ENCODE results near the gene PPP1R14C.

PPP1R14C gene

DNA sequence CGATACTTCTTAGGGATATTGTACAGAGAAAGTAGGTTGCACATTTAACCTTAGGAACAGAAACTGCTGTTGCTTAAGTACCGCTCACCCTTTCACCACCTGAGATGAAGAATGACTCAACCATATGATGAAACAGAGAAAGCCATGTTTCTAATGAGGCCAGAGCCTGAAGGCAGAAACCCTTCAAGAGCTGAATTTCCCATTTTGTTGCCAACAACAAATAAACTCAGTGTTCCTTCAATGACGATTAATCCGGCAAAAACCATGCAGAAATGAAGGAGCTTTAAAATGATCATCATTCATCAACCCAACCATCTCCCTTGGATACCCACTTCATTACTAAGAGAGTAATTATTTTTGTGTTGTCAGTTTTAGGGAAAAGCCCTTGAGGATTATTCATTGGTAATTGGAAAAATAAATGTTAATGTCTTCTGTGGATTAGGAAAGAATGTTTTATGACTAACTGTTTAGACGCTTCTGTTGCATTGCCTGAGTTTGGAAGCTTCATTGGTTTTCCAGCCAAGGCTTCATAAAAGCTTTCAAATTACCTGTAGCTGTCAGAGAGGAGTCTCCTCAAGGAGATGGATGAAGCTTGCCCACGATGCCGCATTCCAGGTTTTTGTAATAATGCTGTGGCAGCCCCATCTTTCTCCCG is 113.9 kb downstream of the PPP1R14C start:
- Histone ChIP-seq H3K9me3 (ENCODE audit: low read length) (no peaks in the 10 kb centered on the region), H3K9ac (ENCODE audit: low read length) (no peak overlapping the region), H3K36me3 (ENCODE audit: insufficient read depth, low read length) (no peaks in the 10 kb centered on the region), H3K27me3 (ENCODE audit: control insufficient read depth in 1 of 2, insufficient read depth in 2 of 2, low read length in 2 of 2) (no peaks in the 10 kb centered on the region), H3K27ac (ENCODE audit: low read depth, low read length) (no peak overlapping the region), H3K4me3 (ENCODE audit: low read depth in 1 of 2, low read length in 2 of 2) (no peak overlapping the region), H3K4me1 (ENCODE audit: insufficient read depth, low read length) (no peaks in the 10 kb centered on the region)

- Histone ChIP-seq H3K27me3 (ENCODE audit: control insufficient read depth in 1 of 2, insufficient read depth in 2 of 2, low read length in 2 of 2) (no peaks in the 10 kb centered on the region), H3K9me3 (ENCODE audit: low read length) (no peaks in the 10 kb centered on the region), H3K4me3 (ENCODE audit: low read depth in 1 of 2, low read length in 2 of 2) (no peak overlapping the region), H3K9ac (ENCODE audit: low read length) (no peak overlapping the region), H3K27ac (ENCODE audit: low read depth, low read length) (no peak overlapping the region), H3K36me3 (ENCODE audit: insufficient read depth, low read length) (no peaks in the 10 kb centered on the region), H3K4me1 (ENCODE audit: insufficient read depth, low read length) (no peaks in the 10 kb centered on the region)
Observed at GRCh38 chr6:150258381-150258780, 115.5 kb downstream of the PPP1R14C start.

DNA sequence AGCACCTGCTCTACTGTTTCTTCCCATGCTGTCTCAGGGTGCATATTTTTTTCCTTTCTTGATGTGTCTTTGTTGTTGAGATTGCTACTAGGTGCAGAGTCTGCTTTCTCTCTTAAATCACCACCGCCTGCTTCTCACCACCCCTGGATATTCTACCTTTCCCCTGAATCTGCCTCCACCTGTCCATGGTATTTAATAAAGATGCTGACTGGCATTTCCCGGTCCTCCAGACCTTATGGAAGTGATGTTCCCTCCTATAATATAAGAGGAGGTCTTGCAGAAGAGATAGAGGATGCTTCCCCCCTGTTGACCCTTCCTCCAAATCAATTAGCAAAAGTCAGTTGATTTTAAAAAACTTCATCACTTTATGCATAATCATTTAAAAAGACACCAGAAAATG is 118.1 kb downstream of the PPP1R14C start:
- H3K27ac ChIP-seq (ENCODE audit: low read depth, low read length) = no peak overlapping the region
- H3K4me3 ChIP-seq (ENCODE audit: low read depth in 1 of 2, low read length in 2 of 2) = no peak overlapping the region
- H3K27me3 ChIP-seq (ENCODE audit: control insufficient read depth in 1 of 2, insufficient read depth in 2 of 2, low read length in 2 of 2) = no peaks in the 10 kb centered on the region
- no peaks in the 10 kb centered on the region for H3K4me1 ChIP-seq (ENCODE audit: insufficient read depth, low read length)
- no peaks in the 10 kb centered on the region for H3K9me3 ChIP-seq (ENCODE audit: low read length)
- no peak overlapping the region for H3K9ac ChIP-seq (ENCODE audit: low read length)
- H3K36me3 ChIP-seq (ENCODE audit: insufficient read depth, low read length) = no peaks in the 10 kb centered on the region

DNA sequence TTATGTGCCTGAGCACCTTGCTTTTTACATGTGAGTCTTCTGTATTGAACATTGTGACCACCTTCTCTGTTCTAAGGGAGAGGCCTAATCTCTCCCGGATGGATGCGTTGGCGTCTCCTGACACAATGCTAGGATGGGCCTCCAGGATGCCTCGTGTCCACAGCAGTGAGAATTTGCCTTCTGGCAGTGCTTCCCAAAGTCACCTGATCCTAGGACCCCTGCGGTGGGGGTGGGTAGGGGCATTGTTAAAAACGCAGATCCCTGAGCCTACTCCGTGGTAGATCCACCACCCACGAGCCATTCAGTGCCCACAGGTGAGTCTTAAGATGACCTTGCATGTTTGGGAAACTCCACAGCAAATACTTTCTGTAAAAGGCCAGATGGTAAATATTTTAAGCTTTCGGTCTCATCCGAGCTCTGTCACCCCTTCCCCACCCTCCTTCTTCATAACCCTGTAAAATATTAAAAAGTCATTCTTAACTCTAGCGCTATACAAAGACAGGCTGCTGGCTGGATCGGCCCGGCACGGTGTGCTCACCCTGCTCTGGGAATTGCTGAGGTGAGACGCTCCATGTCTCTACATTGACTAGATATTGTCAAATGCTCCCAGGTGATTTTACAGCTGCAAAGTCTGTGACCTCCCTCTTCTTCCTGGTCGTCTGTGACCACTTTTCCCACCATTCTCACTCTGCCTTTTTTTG is 119.3 kb downstream of the PPP1R14C start:
- H3K4me1 ChIP-seq (ENCODE audit: insufficient read depth, low read length) = no peaks in the 10 kb centered on the region
- no peak overlapping the region for H3K27ac ChIP-seq (ENCODE audit: low read depth, low read length)
- H3K27me3 ChIP-seq (ENCODE audit: control insufficient read depth in 1 of 2, insufficient read depth in 2 of 2, low read length in 2 of 2) = no peaks in the 10 kb centered on the region
- H3K4me3 ChIP-seq (ENCODE audit: low read depth in 1 of 2, low read length in 2 of 2) = no peak overlapping the region
- no peaks in the 10 kb centered on the region for H3K36me3 ChIP-seq (ENCODE audit: insufficient read depth, low read length)
- H3K9ac ChIP-seq (ENCODE audit: low read length) = no peak overlapping the region
- no peaks in the 10 kb centered on the region for H3K9me3 ChIP-seq (ENCODE audit: low read length)

DNA sequence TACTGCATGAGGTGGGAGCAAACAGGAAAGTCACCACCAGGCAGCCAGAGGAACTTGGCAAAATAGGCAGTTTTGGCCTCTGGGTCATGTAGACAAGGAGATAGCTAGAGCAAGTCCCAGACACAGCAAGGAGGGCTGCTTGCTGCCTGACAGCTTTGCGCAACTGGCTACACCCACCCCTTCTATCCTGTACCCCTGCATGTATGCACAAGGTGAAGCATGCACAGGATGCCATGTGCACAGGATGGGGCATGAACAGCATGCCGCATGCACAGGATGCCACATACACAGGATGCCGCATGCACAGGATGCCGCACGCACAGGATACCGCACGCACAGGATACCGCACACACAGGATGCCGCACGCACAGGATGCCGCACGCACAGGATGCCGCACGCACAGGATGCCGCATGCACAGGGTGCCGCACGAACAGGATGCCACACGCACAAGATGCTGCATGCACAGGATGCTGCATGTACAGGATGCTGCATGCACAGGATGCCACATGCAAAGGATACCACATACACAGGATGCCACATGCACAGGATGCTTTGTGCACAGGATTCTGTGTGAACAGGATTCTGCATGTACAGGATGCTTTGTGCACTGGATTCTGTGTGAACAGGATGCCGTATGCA is 121.0 kb downstream of the PPP1R14C start:
- Histone ChIP-seq H3K27me3 (ENCODE audit: control insufficient read depth in 1 of 2, insufficient read depth in 2 of 2, low read length in 2 of 2) (no peaks in the 10 kb centered on the region), H3K4me1 (ENCODE audit: insufficient read depth, low read length) (no peaks in the 10 kb centered on the region), H3K27ac (ENCODE audit: low read depth, low read length) (no peak overlapping the region), H3K9me3 (ENCODE audit: low read length) (no peaks in the 10 kb centered on the region), H3K4me3 (ENCODE audit: low read depth in 1 of 2, low read length in 2 of 2) (no peak overlapping the region), H3K9ac (ENCODE audit: low read length) (no peak overlapping the region), H3K36me3 (ENCODE audit: insufficient read depth, low read length) (no peaks in the 10 kb centered on the region)

- H3K9me3 ChIP-seq (ENCODE audit: low read length) = no peaks in the 10 kb centered on the region
- no peak overlapping the region for H3K4me3 ChIP-seq (ENCODE audit: low read depth in 1 of 2, low read length in 2 of 2)
- no peak overlapping the region for H3K27ac ChIP-seq (ENCODE audit: low read depth, low read length)
Observed at GRCh38 chr6:150266309-150266708, 123.5 kb downstream of the PPP1R14C start.

DNA sequence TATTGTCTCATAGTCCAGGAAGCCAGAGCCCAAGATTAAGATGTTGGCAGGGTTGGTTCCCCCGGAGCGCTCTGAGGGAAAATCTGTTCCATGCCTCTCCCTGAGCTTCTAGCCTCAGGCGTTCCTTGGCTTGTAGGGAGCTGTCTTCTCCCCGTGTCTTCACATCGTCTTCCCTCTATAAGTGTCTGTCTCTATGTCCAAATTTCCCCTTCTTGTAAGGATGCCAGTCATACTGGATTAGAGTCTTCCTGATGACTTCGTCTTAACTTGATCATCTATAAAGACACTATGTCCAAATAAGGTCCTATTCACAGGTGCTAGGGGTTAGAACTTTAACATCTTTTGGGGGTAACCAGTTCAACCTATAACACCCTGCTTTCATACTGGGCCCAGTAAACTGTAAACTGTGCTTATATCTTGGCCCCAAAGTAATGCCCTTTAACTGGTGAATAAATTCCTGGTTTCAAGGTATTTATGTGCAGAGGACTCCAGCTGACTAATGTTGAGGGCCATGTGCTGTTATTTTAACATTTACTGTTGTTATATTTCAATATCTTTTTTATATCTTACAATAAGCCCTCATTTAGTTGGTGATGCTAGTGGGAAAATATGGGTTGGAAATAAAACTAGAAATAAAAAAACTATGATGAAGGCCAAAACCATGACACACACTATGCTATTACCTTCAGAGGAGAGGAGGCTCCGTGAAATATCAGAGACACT is 124.3 kb downstream of the PPP1R14C start:
- no peaks in the 10 kb centered on the region for H3K27me3 ChIP-seq (ENCODE audit: control insufficient read depth in 1 of 2, insufficient read depth in 2 of 2, low read length in 2 of 2)
- no peaks in the 10 kb centered on the region for H3K36me3 ChIP-seq (ENCODE audit: insufficient read depth, low read length)
- H3K9ac ChIP-seq (ENCODE audit: low read length) = no peak overlapping the region
- H3K4me3 ChIP-seq (ENCODE audit: low read depth in 1 of 2, low read length in 2 of 2) = no peak overlapping the region
- no peaks in the 10 kb centered on the region for H3K4me1 ChIP-seq (ENCODE audit: insufficient read depth, low read length)
- H3K9me3 ChIP-seq (ENCODE audit: low read length) = no peaks in the 10 kb centered on the region
- H3K27ac ChIP-seq (ENCODE audit: low read depth, low read length) = no peak overlapping the region

More at GRCh38 chr6:150266309-150266708, 123.5 kb downstream of the PPP1R14C start:
- no peaks in the 10 kb centered on the region for H3K4me1 ChIP-seq (ENCODE audit: insufficient read depth, low read length)
- H3K9ac ChIP-seq (ENCODE audit: low read length) = no peak overlapping the region
- H3K27me3 ChIP-seq (ENCODE audit: control insufficient read depth in 1 of 2, insufficient read depth in 2 of 2, low read length in 2 of 2) = no peaks in the 10 kb centered on the region
- no peaks in the 10 kb centered on the region for H3K36me3 ChIP-seq (ENCODE audit: insufficient read depth, low read length)

GRCh38 chr6:150267686-150268561 is 125.1 kb downstream of the PPP1R14C start:
- Histone ChIP-seq H3K4me3 (ENCODE audit: low read depth in 1 of 2, low read length in 2 of 2) (no peak overlapping the region), H3K4me1 (ENCODE audit: insufficient read depth, low read length) (no peaks in the 10 kb centered on the region), H3K9me3 (ENCODE audit: low read length) (no peaks in the 10 kb centered on the region), H3K27me3 (ENCODE audit: control insufficient read depth in 1 of 2, insufficient read depth in 2 of 2, low read length in 2 of 2) (no peaks in the 10 kb centered on the region), H3K36me3 (ENCODE audit: insufficient read depth, low read length) (no peaks in the 10 kb centered on the region), H3K27ac (ENCODE audit: low read depth, low read length) (no peak overlapping the region), H3K9ac (ENCODE audit: low read length) (no peak overlapping the region)

- no peak overlapping the region for H3K27ac ChIP-seq (ENCODE audit: low read depth, low read length)
- H3K27me3 ChIP-seq (ENCODE audit: control insufficient read depth in 1 of 2, insufficient read depth in 2 of 2, low read length in 2 of 2) = no peaks in the 10 kb centered on the region
- H3K4me1 ChIP-seq (ENCODE audit: insufficient read depth, low read length) = no peaks in the 10 kb centered on the region
- H3K36me3 ChIP-seq (ENCODE audit: insufficient read depth, low read length) = no peaks in the 10 kb centered on the region
- no peaks in the 10 kb centered on the region for H3K9me3 ChIP-seq (ENCODE audit: low read length)
- H3K9ac ChIP-seq (ENCODE audit: low read length) = no peak overlapping the region
- H3K4me3 ChIP-seq (ENCODE audit: low read depth in 1 of 2, low read length in 2 of 2) = no peak overlapping the region
Observed at GRCh38 chr6:150269130-150269856, 126.4 kb downstream of the PPP1R14C start.

- H3K36me3 ChIP-seq (ENCODE audit: insufficient read depth, low read length) = no peaks in the 10 kb centered on the region
- H3K4me3 ChIP-seq (ENCODE audit: low read depth in 1 of 2, low read length in 2 of 2) = no peak overlapping the region
- no peaks in the 10 kb centered on the region for H3K9me3 ChIP-seq (ENCODE audit: low read length)
- no peak overlapping the region for H3K27ac ChIP-seq (ENCODE audit: low read depth, low read length)
- H3K4me1 ChIP-seq (ENCODE audit: insufficient read depth, low read length) = no peaks in the 10 kb centered on the region
- no peak overlapping the region for H3K9ac ChIP-seq (ENCODE audit: low read length)
- no peaks in the 10 kb centered on the region for H3K27me3 ChIP-seq (ENCODE audit: control insufficient read depth in 1 of 2, insufficient read depth in 2 of 2, low read length in 2 of 2)
Observed at GRCh38 chr6:150269857-150270223, 127.0 kb downstream of the PPP1R14C start.
